GM21526 (cell line): Measurements from ENCODE around the gene AOX1.
"Not testable (repeated sequence)": the region's sequence is repeated elsewhere in the genome, so short reads cannot be mapped to it uniquely, and the experiment has no call there.

Experiments
- ATAC-seq: cut with Tn5 transposase; IDR thresholded peaks from one replicate; pipeline ENCODE4 v1.9.1; 2021; ENCODE audit warnings: moderate library complexity; ENCODE audit not compliant: unreplicated experiment, low FRiP score

Gene AOX1

DNA sequence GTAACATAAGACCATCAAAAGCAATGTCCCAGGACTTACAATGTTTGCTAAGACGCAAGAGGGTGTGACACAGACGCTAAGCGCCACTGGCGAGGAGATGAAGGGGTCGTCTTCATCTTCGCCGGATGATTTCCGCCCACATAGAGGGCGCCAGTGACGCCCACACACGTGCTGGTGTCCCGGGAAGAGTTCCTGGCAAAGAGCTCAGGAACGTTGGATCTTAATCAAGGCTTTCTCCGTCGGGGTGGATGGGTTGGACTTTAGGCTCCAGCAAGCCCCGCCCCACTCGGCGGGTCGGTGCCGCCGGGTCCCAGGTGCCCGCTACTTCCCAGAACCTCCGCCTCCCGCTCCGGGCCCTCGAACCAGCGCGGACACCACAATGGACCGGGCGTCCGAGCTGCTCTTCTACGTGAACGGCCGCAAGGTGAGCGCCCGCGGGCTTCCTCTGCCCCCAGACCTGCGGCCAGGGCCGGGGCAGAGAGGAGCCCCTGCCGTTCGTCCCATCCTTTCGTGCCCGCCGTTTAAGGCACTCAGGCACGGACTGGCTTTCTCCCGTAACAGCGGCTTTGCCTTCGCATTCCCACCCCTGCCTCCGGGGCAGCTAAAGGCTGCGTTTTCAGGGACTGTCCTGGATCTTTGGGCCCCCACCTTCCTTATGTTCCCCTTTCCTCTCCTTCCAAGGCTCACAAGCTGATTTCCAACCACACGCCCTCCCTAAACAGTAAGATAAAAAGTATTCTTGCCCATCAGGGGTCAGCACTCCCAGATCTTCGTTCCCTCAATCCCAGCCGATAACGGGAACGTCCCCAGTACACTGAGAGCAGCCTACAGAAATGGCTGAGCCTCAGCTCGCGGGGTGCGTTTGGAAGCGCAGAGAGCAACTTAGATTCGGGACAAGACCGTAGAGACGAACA lies at the start of gene AOX1:
AOX1 (plus strand) TSS at position 285 of the 914 bp plus-strand sequence; CDS start at position 380, 95 bp downstream.
- ATAC-seq: no peak

DNA sequence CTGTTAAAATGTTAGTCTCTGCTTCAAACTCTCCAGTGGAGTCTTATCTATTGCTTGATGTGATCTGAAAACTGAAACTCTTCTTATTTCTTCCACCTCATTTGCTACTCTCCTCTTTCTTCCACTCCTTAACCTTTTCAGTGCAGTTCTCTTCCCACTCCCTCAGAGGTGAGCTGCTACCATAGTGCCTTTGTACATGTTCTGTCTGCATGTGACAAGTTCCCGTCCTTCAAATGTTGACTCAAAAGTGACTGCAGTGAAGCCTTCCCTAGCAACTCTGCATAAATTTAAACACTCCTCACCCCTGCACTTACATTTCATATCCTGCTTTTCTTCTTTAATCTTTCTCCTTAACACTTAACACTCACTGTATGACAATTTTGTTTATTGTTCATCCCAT lies 47.7 kb upstream of the AOX1 start:
- no peak for ATAC-seq

DNA sequence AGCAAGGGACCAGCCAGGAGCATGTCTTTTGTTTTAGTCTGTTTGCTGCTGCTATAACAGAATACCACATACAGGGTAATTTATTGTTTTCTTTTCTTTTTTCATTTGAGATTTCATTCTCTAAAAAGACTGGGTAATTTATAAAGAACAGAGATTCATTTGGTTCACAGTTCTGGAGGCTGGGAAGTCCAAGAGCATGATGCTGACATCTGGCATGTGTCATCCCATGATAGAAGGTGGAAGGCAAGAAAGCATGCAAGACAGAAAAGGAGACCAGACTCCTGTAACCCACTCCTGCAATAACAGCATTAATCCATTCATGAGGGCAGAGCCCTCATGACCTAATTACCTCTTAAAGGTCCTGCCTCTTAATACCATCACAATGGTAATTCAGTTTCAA lies 45.0 kb upstream of the AOX1 start:
- no peak for ATAC-seq

DNA sequence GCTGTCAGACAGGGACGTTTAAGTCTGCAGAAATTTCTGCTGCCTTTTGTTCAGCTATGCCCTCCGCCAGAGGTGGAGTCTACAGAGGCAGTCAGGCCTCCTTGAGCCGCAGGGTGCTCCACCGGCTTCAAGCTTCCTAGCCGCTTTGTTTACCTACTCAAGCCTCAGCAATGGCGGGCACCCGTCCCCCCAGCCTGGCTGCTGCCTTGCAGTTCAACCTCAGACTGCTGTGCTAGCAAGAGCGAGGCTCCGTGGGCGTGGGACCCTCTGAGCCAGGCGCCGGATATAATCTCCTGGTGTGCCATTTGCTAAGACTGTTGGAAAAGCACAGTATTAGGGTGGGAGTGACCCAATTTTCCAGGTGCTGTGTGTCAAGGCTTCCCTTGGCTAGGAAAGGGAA lies 19.2 kb upstream of the AOX1 start:
- not testable (repeated sequence) for ATAC-seq

DNA sequence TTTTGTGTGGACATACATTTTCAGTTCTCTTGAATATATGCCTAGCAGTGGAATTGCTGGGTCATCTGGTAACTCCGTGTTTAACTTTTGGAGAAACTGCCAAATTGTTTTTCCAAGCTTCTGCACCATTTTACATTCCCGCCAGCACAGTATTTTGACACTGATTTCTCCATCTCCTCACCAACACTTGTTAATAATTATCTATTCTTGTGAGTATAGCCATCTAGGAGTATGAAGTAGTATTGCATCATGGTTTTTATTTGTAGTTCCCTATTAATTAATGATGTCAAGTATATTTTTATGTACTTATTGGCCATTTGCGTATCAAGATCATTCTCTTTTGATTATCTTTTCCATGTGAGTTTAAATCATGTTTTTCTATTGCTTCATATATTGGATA lies 17.9 kb upstream of the AOX1 start:
- ATAC-seq: no peak

DNA sequence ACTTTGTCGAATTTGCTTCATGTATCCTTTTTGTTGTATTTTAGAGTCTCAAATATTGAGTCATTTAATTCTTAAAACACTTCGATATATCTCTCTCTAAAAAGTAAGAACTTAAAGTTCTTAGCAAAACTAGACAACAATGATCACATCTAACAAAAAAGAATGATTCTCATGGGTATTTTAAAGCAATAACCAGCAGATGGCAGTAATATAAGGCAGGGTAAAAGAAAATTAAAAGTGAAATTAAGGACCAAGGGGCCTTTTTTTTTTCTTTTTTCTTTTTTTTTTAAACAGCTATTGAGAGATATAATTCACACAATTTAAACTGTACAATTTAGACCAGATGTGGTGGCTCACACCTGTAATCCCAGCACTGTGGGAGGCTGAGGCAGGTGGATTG lies 9.9 kb upstream of the AOX1 start:
- ATAC-seq: no peak

DNA sequence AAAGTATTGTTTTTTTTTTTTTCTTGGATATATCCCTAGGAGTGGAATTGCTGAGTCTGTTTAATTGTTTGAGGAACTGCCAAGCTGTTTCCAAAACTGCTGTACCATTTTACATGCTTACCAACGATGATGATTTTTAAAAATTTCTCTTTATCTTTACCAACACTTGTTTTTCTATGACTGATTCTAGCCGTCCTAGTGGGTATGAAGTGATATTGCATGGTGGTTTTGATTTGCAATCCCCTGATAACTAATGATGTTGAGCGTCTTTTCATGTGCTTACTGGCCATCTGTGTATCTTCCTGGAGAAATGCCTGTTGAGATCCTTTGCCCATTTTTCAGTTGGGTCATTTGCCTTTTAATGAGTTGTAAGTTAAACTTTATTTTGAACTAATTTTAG lies 8.8 kb upstream of the AOX1 start:
- ATAC-seq: no peak

DNA sequence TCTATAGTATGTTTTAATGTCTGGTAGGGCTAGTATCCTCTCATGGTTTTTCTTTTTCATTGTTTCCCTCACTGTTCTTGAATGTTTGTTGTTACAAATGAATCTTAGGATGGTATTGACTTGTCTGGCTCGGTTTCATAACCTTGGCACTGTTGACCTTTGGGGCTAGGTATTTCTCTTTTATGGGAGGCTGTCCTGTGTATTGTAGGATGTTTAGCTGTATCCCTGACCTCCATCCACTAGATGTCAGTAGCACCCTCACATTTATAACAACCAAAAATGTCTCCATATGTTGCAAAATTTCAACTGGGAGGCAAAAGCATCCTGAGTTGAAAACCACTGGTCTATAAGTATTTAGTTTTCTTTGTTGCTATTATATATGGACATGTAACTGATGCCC lies 7.0 kb upstream of the AOX1 start:
- ATAC-seq: no peak

DNA sequence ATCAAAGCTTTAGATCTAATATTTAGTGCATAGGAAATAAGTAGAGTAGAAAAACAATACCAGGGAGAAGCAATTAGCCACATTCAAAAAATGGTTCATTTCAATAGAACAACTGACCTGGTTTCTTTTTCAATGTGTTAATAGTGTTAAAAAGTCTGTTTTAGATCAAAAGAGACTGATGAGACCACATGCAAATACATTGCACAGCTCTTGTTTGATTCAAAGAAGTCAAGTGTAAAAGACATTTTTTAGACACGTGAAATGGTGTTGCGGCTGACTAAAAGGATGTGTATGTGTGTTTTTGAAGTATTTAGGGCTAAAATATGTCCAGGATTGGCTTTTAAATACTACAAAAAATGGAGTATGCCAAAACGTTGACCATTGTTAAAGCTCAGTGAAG lies 1.2 kb upstream of the AOX1 start:
- no peak for ATAC-seq

DNA sequence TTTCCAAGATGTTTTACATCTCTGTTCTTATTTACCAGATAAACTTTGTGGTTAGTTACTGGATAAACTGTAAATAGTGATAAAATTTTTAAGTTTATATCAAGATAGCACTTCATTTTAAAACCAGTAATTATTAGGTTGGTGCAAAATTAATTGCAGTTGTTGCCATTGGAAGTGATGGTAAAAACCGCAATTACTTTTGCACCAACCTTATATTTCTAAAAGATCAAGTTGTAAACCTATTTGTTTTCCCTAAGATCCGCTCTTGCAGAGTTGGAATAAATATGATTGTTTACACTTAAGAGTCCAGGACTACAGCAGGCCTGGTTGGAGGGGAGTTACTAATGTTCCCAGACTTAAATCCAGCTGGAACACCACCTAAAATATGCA lies 479 bp upstream of the AOX1 start:
- no peak for ATAC-seq

DNA sequence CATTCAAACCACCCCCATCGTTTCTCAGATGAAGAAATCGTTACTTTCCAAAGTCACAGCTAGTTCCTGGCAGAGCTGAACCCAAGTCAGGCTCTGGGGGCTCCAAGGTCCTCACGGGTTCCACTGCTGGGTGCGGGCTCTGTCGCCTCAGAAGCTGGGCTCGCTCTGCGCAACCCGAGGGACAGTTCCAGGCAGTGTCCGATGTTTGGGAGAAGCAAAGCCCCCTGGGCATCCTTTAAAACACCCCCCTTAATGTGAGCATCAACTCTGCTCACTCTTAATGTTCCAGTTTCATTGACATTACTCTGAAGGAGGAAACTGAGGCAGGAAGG lies 796 bp downstream of the AOX1 start:
- ATAC-seq: no peak

DNA sequence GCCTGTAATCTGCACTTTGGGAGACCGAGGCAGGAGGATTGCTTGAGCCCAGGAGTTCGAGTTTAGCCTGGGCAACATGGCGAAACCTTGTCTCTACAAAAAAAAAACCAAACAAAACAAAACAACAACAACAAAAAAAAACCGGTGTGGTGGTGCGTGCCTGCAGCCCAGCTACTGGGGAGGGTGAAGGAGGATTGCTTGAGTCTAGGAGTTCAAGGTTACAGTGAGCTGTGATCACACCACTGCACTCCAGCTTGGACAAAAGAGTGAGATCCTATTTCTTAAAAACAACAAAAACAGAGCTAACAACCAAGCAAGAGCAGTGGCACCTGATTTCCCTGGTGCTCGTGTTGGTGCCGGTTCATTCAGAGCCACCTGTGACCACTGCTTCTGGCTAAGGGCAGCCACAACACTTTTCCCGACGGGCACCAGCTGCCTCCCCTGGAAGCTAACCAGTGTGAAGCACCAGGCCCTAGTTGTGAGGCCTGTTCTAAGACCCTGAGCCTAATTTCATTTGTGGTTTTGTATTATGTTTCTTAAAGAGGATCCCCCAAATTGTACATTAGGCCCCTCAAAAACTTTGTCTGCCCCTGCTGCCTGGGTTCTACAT lies 1.3 kb downstream of the AOX1 start:
- ATAC-seq: no peak

DNA sequence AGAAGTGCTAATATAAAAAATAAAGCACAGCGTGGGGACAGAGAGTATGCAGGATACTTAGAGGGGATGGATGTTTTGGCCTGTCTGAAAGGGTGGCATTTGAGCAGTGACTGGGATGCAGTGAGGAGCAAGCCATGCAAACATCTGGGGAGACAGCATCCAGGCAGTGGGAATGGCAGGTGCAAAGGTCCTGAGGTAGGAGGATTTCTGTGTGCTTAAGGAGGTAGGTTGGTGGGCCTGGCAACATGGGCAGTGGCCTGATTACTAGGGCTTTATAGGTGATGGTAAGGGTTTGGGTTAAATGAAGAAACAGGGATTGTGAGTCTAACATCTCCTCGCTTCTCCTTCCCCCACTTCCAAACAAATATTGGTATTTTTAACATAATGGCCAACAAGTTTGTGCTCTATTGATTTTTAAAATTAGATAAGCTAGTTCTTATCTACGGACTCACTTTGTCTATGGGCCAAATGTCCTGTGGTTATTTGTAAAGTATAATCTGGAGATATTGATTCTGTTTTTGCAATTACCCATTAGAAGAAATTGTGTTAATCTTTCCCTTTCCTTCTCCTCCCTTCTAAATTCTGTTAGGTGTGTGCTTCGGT lies 2.4 kb downstream of the AOX1 start:
- no peak for ATAC-seq

DNA sequence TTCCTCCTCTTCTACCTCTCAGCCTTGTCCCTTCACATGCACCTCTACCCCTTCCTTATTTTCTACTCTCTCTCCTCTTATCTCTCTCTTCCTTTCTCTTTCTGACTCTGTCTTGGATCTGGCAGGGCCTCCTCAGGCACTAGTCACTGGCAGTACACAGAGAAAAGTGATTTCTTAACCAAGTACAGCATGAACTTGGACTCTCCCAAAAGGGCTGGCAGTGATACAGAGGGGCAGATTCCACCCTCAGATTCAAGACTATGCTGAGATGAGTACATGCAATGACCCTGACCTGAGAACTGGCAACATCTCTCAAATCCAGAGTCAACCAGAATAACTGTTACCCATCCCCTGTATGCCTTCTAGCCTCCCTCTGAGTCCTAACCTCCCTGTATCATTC lies 4.3 kb downstream of the AOX1 start:
- ATAC-seq: no peak

DNA sequence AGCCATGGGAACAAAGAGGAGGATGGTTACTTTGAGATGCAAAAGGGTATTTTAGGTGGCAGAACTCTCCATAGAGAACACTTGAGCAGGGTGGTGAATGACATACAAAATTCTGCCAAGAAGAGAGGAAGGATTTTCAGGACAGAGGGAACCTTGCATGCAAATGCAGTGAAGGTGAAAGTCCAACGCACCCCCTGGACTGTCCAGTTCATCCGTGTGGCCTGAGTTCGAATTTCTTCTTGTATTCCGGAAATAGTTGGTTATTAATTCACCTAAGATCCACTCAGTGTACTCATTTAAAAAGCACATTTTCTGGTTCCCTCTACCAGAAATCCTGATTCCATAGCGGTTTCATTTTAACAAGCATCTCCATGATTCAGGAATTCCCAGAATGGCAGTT lies 5.5 kb downstream of the AOX1 start:
- no peak for ATAC-seq

DNA sequence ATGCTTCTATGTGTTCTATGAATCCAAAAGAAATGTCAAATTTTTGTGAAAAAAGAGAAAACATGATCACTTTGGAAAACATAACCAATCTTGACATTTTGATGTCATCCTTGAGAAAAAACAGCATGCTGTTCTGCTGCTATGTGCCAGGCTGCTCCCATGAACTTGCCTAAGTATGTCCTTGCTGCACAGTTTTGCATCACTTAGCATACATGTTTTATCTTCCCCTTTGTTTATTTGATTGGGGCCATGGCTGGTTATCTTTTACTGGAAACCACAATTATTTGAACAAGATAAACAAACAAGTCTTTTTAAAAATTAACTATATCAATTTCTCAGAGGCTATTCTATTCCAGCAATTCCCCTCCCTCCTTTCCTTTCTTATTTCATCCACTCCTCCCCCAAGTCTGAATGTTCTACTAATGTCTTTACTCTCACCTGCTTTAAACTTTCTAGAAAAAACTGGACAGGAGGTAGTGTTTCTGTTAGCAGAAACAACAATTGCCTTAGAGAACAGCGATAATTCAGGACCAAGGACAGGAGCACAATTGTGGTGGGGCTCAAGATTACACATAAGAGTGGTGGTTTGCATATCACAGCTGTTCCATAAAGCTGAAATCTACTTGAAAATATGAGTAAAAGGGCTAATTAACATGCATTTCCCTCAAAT lies 6.7 kb downstream of the AOX1 start:
- ATAC-seq: no peak

DNA sequence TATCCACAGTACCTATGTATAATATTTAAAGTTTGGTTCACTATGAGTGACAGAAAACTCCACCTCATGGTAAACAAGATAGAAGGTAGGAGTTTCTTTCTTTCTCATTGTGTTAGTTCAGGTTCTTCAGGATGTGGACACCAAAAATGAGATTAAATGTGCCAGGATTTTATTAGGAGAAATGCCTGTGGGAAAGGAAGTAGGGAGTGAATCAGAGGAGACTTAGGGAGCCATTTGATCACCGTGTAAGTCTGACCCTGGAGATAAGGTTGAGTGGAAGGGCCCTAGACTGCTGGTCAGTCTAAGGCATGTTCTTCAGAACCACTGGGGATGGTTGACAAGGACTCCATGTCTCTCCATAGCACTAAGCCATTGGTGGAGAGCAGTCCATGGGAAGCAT lies 8.1 kb downstream of the AOX1 start:
- ATAC-seq: no peak

DNA sequence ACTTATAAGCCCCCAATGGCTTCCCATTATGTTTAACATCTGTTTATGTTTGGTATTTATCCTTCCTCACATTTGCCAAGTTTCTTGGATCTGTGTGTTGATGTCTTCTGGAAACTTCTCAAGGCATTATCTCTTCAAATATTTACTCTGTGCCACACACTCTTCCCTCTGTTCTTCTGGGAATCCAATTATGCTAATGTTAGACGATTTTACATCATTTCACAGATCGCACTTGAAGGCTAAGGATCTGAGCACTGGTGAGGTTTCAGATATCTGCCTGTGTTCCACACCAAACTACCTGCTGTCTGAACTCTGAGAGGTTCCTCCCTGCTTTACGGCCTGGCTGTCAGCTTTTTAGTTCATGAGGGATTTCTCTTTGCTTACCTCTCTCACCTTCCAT lies 10.1 kb downstream of the AOX1 start:
- ATAC-seq: no peak

DNA sequence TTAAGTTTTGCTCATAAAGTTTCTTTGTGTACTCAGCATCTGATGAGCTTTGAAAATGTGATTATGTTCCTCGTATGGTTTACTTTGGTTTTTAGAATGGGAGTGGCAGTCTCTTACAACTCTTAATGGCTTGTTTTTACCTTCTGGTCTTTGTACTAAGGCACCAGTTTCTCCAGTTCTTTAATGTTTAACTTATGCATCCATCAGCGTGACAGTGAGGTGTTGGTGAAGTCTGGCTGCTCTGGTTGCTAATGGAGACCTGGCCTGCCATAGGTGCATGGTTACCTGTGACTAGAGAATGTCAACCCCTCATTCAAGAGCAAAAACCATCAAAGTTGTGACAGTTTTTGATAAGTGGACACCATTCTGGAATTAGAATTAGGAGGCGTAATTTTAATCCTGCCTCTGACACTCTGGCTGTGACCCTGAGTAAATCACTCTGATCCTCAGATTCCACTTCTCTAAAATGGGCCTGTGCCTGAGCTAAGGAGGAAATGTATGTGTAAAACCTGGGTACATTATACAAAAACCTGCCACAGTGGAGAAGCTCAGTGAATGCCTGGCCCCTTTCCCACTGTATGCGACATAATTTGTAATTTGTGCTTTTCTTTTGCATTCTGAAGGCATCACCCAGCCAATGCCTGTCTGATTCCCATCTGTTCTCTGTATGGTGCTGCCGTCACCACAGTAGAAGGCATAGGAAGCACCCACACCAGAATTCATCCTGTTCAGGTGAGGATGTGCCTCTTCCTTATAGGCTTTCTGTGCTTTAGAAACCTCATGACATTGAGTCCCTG lies 11.2 kb downstream of the AOX1 start:
- ATAC-seq: no peak

DNA sequence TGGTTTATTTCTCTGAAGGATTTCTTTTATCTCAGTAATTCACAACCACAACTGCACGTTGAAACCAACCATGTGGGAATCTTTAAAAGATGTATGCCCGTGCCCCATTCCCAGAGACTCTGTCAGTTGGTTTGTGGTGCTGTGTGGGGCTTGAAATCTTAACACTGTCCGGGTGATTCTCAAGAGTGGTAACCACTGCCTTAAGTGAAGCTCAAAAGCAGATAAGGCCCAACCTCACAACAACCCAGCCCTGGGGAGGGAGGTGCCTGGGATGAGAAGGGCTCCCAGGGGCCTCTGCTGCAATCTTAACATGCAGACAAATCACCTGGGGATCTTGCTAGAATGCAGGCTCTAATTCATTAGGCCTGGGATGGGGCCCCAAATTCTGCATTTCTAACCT lies 13.4 kb downstream of the AOX1 start:
- ATAC-seq: no peak
